GM12801 (cell line): ENCODE results near the gene HOXD10.

Experiments
- TF ChIP-seq, protein P1 (sequence below): IDR thresholded peaks from one replicate; pipeline ENCODE4 v1.5.1; 2011; ENCODE audit warnings: control low read depth; ENCODE audit not compliant: insufficient read length; ENCODE audit errors: extremely low read depth

The HOXD10 gene

DNA sequence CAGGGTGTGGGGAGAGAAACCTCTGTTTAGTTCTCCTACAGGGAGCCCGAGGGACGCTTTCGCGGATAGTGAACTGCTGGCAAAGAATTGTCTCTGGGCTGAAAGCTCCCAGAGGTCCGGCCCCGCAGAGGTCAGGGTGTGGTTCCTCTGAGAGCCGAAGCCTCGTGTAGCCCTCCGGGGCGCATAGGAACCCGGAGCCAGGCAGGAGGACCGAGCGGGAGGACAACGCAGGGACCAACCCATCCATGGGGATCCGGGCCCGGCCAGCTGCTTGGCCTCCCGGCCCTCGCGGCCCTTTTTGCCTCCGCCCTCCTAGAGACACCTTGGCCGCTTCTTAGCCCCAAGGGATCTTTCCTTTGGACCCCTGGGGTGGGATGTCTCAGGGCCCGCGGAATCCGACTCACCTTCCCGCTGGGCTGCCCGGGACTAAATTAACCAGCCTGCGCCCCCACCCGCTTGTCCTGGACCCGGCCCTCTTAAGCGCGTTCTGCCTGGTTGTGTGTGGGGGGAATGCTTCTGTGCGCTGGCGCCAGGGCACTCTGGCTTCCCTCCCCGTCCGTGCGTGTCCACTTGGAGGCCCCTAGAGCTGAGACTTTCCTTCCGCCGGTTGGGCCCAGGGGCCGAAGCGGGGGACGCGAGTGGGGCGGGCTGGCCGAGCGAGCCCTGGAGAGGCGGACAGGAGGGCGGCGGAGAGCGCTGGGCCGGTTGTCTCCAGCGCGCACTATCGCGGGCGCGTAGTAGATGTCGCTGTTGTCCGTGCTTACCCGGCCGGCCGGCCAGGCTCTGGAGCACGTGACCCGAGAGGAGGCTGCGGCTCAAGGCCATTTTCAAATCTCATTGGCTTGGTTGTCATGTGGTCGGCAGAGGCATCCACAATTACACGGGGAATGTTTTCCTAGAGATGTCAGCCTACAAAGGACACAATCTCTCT is at the start of gene HOXD10:
HOXD10 (plus strand) TSS at position 896 of the 931 bp plus-strand sequence. CDS start 56 bp downstream, outside the sequence.
- TF ChIP-seq, protein P1, sequence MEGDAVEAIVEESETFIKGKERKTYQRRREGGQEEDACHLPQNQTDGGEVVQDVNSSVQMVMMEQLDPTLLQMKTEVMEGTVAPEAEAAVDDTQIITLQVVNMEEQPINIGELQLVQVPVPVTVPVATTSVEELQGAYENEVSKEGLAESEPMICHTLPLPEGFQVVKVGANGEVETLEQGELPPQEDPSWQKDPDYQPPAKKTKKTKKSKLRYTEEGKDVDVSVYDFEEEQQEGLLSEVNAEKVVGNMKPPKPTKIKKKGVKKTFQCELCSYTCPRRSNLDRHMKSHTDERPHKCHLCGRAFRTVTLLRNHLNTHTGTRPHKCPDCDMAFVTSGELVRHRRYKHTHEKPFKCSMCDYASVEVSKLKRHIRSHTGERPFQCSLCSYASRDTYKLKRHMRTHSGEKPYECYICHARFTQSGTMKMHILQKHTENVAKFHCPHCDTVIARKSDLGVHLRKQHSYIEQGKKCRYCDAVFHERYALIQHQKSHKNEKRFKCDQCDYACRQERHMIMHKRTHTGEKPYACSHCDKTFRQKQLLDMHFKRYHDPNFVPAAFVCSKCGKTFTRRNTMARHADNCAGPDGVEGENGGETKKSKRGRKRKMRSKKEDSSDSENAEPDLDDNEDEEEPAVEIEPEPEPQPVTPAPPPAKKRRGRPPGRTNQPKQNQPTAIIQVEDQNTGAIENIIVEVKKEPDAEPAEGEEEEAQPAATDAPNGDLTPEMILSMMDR: no peak

DNA sequence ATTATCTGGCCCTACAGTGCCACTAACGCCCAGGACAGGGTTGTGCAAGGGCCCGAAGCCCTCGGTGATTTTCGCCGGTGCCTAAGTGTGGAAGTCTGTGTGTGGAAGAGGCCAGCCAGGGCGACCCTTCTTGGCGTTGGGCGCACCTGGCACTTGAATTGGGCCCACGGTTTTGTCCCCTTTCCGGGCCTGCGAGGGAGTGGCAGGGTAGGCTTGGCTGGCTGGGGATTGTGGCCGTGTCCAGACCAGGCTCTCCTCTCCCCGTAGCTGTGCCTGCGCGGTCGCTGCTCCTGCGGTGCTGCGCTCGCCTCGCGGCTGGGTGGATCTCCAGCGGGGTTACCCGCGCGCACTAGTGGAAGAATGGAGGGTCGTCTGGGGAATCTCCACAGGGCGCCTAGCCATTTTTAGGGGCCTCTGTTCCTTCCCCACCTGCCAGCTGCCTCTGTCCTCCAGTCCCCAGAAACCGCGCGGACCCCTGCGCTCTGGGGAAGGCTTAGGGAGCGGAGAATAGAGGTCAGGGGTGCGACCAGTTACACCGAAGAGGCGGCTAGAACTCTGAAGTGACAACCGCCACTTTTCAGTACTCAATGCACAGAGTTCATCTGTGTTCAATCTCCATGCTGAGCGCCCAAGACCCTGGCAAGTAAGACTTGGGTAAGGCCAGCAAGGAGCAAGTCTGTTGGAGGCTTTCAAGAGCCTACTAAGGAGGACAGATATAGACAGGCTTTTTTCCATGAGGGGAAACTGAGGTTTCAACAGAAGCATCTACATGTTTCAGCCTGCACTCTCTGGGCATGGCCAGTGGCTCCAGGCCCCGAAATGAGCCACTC is 48.8 kb upstream of the HOXD10 start:
- TF ChIP-seq, protein P1: no peak

DNA sequence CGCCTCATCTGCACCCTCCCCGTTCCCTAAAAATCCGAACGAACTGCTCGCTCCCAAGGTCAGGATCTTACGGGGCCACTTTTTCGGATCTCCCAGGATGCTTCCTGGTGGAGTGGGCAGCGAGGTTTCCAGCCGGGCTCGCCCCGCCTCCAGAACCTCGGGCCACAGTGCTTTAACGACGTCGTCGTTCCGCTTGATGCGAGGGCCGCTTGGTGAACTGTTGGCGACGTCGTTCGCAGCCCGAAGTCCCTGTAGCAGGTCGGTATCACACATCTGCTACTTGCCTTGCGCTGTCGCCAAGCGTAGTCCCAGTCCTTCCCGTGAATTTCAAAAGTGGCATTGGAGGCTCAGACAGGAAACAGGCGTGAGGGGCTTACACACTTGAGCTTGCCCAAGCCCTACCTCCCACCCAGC is 48.2 kb upstream of the HOXD10 start:
- TF ChIP-seq, protein P1: no peak

DNA sequence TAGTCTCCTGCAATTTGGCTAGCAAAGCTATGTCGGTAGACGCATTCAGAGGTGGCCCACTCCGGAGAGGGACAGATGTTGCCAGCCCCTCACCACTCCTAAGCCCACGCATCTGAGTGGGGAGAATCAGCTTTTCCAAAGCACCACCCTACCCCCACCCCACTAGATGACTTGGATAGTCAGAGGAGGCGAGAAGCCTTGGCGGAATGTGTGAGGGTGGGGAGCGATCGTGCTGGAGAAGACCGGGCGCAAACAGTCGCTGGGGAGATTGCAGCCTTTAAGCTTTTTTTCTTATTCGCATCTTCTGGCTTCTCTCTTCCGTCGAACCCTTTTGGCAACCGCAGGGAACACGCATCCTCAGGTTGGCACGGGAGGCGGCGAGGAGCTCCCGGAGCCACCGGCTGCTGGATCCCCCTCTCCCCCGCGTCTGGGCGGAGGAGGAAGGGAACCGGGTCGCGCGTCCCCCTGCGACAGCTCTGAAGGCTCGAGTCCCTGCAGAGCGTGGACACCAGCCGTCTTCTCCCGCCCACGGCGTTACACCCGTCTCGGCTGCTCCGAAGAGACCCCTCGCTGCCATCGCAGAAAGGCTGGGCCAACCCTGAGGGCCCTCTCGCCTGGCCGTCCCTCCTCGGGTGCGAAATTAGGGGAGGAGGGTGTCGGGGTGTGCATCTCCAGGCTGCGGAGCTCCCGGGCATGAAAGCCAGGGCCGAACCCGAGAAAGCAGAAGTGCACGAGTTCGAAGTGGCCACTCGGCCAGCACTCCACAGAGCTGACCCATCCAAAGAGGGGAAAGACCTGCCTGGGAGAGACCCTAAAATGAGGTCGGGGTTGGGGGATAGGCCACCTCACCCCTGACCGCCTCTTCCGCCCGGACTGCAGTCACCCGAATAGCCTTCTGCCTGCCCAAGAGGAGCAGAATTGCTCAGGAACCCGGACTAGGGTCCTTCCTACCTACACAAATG is 45.0 kb upstream of the HOXD10 start:
- TF ChIP-seq, protein P1: no peak

DNA sequence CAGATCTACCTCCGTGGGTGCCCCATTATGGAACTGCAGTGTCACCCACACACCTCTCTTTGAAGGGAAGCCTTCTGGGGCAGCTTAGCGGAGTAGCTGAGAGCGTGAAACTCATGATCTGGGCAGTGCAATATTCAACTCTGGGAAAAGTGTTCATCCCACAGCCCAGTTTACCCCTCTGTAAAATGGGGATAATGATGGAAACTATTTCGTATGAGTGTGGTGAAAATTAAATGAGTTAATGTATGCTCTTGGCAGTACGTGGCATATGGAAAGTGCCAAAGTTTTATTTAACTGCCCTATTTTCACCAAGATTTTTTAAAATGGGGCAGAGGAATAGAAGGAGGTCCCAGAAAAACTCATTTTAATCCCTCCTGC is 44.3 kb upstream of the HOXD10 start:
- TF ChIP-seq, protein P1: no peak

DNA sequence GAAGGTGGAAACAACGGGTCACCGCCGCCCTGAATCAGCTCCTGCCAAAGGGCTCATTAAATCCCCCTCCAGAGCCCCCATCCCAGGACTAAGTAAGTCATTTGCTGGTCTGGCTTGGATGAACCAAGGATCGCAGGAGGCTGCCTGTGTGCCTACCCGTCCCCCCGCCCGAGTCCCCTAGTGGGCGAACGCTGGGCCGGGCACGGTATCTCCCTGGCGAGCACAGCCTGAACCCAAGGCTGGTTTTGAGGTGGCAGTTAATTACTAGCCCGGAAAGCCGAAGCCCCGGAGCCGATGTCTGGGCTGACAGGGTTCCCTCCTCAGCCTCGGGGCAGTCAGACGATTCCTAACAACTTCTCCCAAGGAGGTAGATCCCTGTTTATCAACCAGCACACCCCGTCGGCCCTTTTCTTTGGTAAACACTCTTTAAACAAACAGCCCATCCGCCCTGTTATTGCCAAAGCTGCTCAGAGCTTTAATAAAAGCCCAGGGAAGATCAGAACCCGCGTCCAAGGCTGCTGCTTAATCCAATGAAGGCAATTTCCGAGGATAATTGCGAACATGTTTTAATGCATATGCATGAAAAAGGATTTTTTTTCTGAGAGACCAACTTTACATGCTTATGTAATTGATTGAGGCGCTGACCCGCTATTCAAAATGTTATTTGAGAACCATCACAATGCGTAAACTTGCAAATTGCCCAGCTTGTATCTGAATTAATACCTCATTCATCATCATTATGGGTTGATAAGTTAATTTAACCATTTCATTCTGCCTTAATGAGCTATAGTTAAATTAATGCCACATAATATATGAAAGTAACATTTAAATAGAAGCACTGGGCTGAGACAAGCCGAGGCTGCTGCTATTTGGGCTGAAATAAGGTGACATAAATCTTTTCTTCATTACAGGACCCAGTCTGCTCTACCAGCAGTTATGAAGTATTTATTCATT is 43.4 kb upstream of the HOXD10 start:
- TF ChIP-seq, protein P1: no peak
